Esophagus squamous epithelium (tissue), 4 donors: ENCODE data around the gene RNF183.

ENCODE experiments used
- CTCF ChIP-seq, 6 experiments: fragments of 450-650 bp in 4 of 6; fragments of 200-600 bp in 2 of 6; sonication (generic) in 2 of 6; IDR thresholded peaks; one replicate each; pipeline ENCODE4 v1.5.1; 2016 to 2019; ENCODE audit warnings: antibody characterized with exemption in 6 of 6, mild to moderate bottlenecking in 4 of 6, moderate library complexity in 4 of 6
- POLR2A ChIP-seq, 4 donors: fragments of 450-650 bp; IDR thresholded peaks; one replicate each; pipeline ENCODE4 v1.6.1; 2017; ENCODE audit warnings: antibody characterized with exemption in 4 of 4, mild to moderate bottlenecking in 4 of 4, moderate library complexity in 3 of 4

- TF ChIP-seq CTCF (IDR thresholded peaks at IDR 0.05) (no peak), POLR2A (IDR thresholded peaks at IDR 0.05) (no peak)
Measured at GRCh38 chr9:113322671-113323070, 19.5 kb upstream of the RNF183 start.
